Measurements from ENCODE around the gene SNRPA. TPM values are rescaled to one million over a fixed set of nuclear protein-coding genes. Genes with fewer than 3 reads are reported as not detected.

SNRPA gene
- polyA plus RNA-seq, 3 donors: 27.9 to 78.3 (median 44.2) TPM

- no peak overlapping the region for H2AFZ ChIP-seq (ENCODE audit: insufficient read depth, low read depth, low read length, poor library complexity, severe bottlenecking)
- no peaks in the 10 kb centered on the region for H3K27me3 ChIP-seq (ENCODE audit: control insufficient read depth in 2 of 2, insufficient read depth in 2 of 2, low read length in 2 of 2)
- peaks cover 29% of the 10 kb centered on the region for H3K79me2 ChIP-seq (ENCODE audit: insufficient read depth, low read length)
- Mint-ChIP-seq H3K9me3 (peaks cover 0 to 10% (median 0%) of the 10 kb centered on the region in 7 donors), H3K4me1 (peaks cover 58% of the 10 kb centered on the region), H3K36me3 (peaks cover 36% of the 10 kb centered on the region in 2 donors), H3K4me3 (peak overlapping the region in 1 of 2 donors; percentile 94), H3K27ac (peak overlapping the region in 5 of 7 donors; percentile 37 to 94 (median 89)), H3K27me3 (ENCODE audit: low read depth in 3 of 3) (peaks cover 0 to 8% (median 0%) of the 10 kb centered on the region in 3 donors)
- peaks cover 44 to 46% of the 10 kb centered on the region in 2 donors for H3K4me1 ChIP-seq (ENCODE audit: control insufficient read depth in 1 of 2, insufficient read depth in 2 of 2, low read length in 2 of 2)
- 67% methylated on average over 2 of the region's 6 CpGs for WGBS (ENCODE audit: insufficient coverage)
- H4K20me1 ChIP-seq (ENCODE audit: insufficient read depth, low read length): peaks cover 17% of the 10 kb centered on the region
- no peak overlapping the region for H3K9ac ChIP-seq (ENCODE audit: insufficient read depth, low read length, poor library complexity, severe bottlenecking)
- intact Hi-C loops (cut with micrococcal nuclease): no loop called here
- peak overlapping the region; percentile 59 to 78 for H3K27ac ChIP-seq (ENCODE audit: low read depth in 1 of 2, low read length in 2 of 2)
- H3K4me3 ChIP-seq (replicated peaks in 1 of 3; ENCODE audit: low read depth in 2 of 3, low read length in 3 of 3): peak overlapping the region in 1 of 3 experiments; percentile 91
- no peaks in the 10 kb centered on the region for H3K9me3 ChIP-seq (replicated peaks in 1 of 2; ENCODE audit: control insufficient read depth in 1 of 2, insufficient read depth in 1 of 2, low read length in 2 of 2)
- TF ChIP-seq CTCF (IDR thresholded peaks at IDR 0.05): no peak
- DNase-seq: no peak
- H3K4me2 ChIP-seq (replicated peaks; ENCODE audit: extremely low read depth, low read length, poor library complexity, severe bottlenecking): peak overlapping the region; percentile 87
- H3K36me3 ChIP-seq (replicated peaks in 1 of 2; ENCODE audit: control insufficient read depth in 1 of 2, insufficient read depth in 2 of 2, low read length in 2 of 2): peaks cover 17 to 34% of the 10 kb centered on the region in 2 donors
Observed at GRCh38 chr19:40721140-40721486, 29.9 kb upstream of the SNRPA start.

GRCh38 chr19:40721936-40722661 is 28.9 kb upstream of the SNRPA start:
- DNase-seq: no peak
- Histone ChIP-seq H4K20me1 (ENCODE audit: insufficient read depth, low read length) (peaks cover 17% of the 10 kb centered on the region), H2AFZ (ENCODE audit: insufficient read depth, low read depth, low read length, poor library complexity, severe bottlenecking) (no peak overlapping the region), H3K9me3 (replicated peaks in 1 of 2; ENCODE audit: control insufficient read depth in 1 of 2, insufficient read depth in 1 of 2, low read length in 2 of 2) (peaks cover 0 to 3% of the 10 kb centered on the region in 2 donors), H3K27ac (ENCODE audit: low read depth in 1 of 2, low read length in 2 of 2) (no peak overlapping the region), H3K36me3 (replicated peaks in 1 of 2; ENCODE audit: control insufficient read depth in 1 of 2, insufficient read depth in 2 of 2, low read length in 2 of 2) (peaks cover 26 to 43% of the 10 kb centered on the region in 2 donors), H3K4me2 (replicated peaks; ENCODE audit: extremely low read depth, low read length, poor library complexity, severe bottlenecking) (no peak overlapping the region), H3K9ac (ENCODE audit: insufficient read depth, low read length, poor library complexity, severe bottlenecking) (no peak overlapping the region), H3K27me3 (ENCODE audit: control insufficient read depth in 2 of 2, insufficient read depth in 2 of 2, low read length in 2 of 2) (no peaks in the 10 kb centered on the region), H3K79me2 (ENCODE audit: insufficient read depth, low read length) (peaks cover 25% of the 10 kb centered on the region), H3K4me1 (ENCODE audit: control insufficient read depth in 1 of 2, insufficient read depth in 2 of 2, low read length in 2 of 2) (peaks cover 39 to 41% of the 10 kb centered on the region in 2 donors), H3K4me3 (replicated peaks in 1 of 3; ENCODE audit: low read depth in 2 of 3, low read length in 3 of 3) (no peak overlapping the region)
- H3K4me3 Mint-ChIP-seq: peak overlapping the region in 1 of 2 donors; percentile 9
- H3K4me1 Mint-ChIP-seq: peaks cover 54% of the 10 kb centered on the region
- no CpG with 5 or more reads among the region's 9 CpGs for WGBS (ENCODE audit: insufficient coverage)
- H3K9me3 Mint-ChIP-seq: peaks cover 0 to 15% (median 6%) of the 10 kb centered on the region in 7 donors
- intact Hi-C loops (cut with micrococcal nuclease): no loop called here
- peaks cover 0 to 3% (median 0%) of the 10 kb centered on the region in 3 donors for H3K27me3 Mint-ChIP-seq (ENCODE audit: low read depth in 3 of 3)
- no peak for TF ChIP-seq CTCF (IDR thresholded peaks at IDR 0.05)
- H3K36me3 Mint-ChIP-seq: peaks cover 42 to 44% of the 10 kb centered on the region in 2 donors
- H3K27ac Mint-ChIP-seq: peak overlapping the region in 3 of 7 donors; percentile 22 to 72 (median 60)

Data from CD14-positive monocyte (primary cell).